GM18861 (cell line): ENCODE data around the gene FMN1.

ENCODE experiments used
- ATAC-seq: cut with Tn5 transposase; IDR thresholded peaks from one replicate; pipeline ENCODE4 v1.9.1; 2021; ENCODE audit not compliant: unreplicated experiment

Gene FMN1

GRCh38 chr15:33194704-33195670 lies at the start of gene FMN1:
FMN1 (minus strand) TSS chr15:33194714; CDS start chr15:33154914, 39,800 bp downstream.
- peak; percentile 93 for ATAC-seq

GRCh38 chr15:33243869-33244268 lies 49.4 kb upstream of the FMN1 start:
- ATAC-seq, result no peak

- ATAC-seq, result no peak
Measured at GRCh38 chr15:33243393-33243792, 48.9 kb upstream of the FMN1 start.

- no peak for ATAC-seq
Measured at GRCh38 chr15:33242669-33243191, 48.2 kb upstream of the FMN1 start.

- ATAC-seq, result no peak
Measured at GRCh38 chr15:33242165-33242564, 47.7 kb upstream of the FMN1 start.

GRCh38 chr15:33236841-33237509 lies 42.5 kb upstream of the FMN1 start:
- no peak for ATAC-seq

GRCh38 chr15:33234020-33234461 lies 39.5 kb upstream of the FMN1 start:
- no peak for ATAC-seq

GRCh38 chr15:33226559-33227181 lies 32.2 kb upstream of the FMN1 start:
- ATAC-seq, result peak; percentile 96

- ATAC-seq, result no peak
Measured at GRCh38 chr15:33218071-33218491, 23.6 kb upstream of the FMN1 start.

GRCh38 chr15:33215941-33216872 lies 21.7 kb upstream of the FMN1 start:
- no peak for ATAC-seq

GRCh38 chr15:33211176-33211808 lies 16.8 kb upstream of the FMN1 start:
- no peak for ATAC-seq

- ATAC-seq, result no peak
Measured at GRCh38 chr15:33209575-33210481, 15.3 kb upstream of the FMN1 start.

GRCh38 chr15:33207646-33208045 lies 13.1 kb upstream of the FMN1 start:
- no peak for ATAC-seq

GRCh38 chr15:33206366-33206765 lies 11.9 kb upstream of the FMN1 start:
- no peak for ATAC-seq

- no peak for ATAC-seq
Measured at GRCh38 chr15:33204926-33205325, 10.4 kb upstream of the FMN1 start.

GRCh38 chr15:33204087-33204486 lies 9.6 kb upstream of the FMN1 start:
- ATAC-seq, result no peak

- ATAC-seq, result peak; percentile 83
Measured at GRCh38 chr15:33201491-33202231, 7.1 kb upstream of the FMN1 start.

GRCh38 chr15:33200903-33201302 lies 6.4 kb upstream of the FMN1 start:
- ATAC-seq, result no peak
